Activated CD8-positive, alpha-beta T cell treated with anti-CD3 and anti-CD28 coated beads for 36 hours (primary cell): ENCODE data around the gene ZNF225. TPM values are rescaled to one million over a fixed set of nuclear protein-coding genes. Genes with fewer than 3 reads are reported as not detected.
A peak's percentile ranks its signal among the peaks of the same experiment; 100 is the strongest.
"Not testable (repeated sequence)": the region's sequence is repeated elsewhere in the genome, so short reads cannot be mapped to it uniquely, and the experiment has no call there.

Source experiments
- ATAC-seq: fragments of 200-7000 bp; cut with Tn5 transposase; one replicate; pipeline ENCODE4 v1.10.0; 2021; ENCODE audit warnings: mild to moderate bottlenecking, moderate library complexity
- CTCF ChIA-PET: fragments of 350-600 bp; sonication (Branson Sonifier 250); formaldehyde crosslinking; loops from one replicate; lab custom pipeline; 2021; ENCODE audit warnings: antibody characterized with exemption; lab: Charles Lee
- POLR2A ChIA-PET: fragments of 350-600 bp; sonication (Branson Sonifier 250); formaldehyde crosslinking; loops from one replicate; lab custom pipeline; 2021; ENCODE audit warnings: antibody characterized with exemption; lab: Charles Lee
- DNase-seq: peaks from one replicate; pipeline ENCODE4 v3.0.0-alpha.2; 2020
- H3K27ac Mint-ChIP-seq: one replicate; pipeline ENCODE4 v1.8.0; 2021; ENCODE audit warnings: mild to moderate bottlenecking, mixed read lengths
- H3K27me3 Mint-ChIP-seq: one replicate; pipeline ENCODE4 v1.8.0; 2021; ENCODE audit warnings: mixed read lengths
- H3K36me3 Mint-ChIP-seq: one replicate; pipeline ENCODE4 v1.8.0; 2021; ENCODE audit warnings: low read depth, mixed read lengths
- H3K4me1 Mint-ChIP-seq: one replicate; pipeline ENCODE4 v1.8.0; 2021; ENCODE audit warnings: low read depth, mixed read lengths
- H3K4me3 Mint-ChIP-seq: one replicate; pipeline ENCODE4 v1.8.0; 2021; ENCODE audit warnings: mild to moderate bottlenecking, moderate library complexity, mixed read lengths
- H3K9me3 Mint-ChIP-seq: one replicate; pipeline ENCODE4 v1.8.0; 2021; ENCODE audit warnings: mixed read lengths
- intact Hi-C: fragments of 100-400 bp; cut with micrococcal nuclease; formaldehyde crosslinking; loops from one replicate; pipeline ENCODE4 v1.10.0; 2022
- total RNA-seq, 2 experiments: library from RNA; stranded (reverse); gene quantifications; one replicate each; pipeline ENCODE4 v1.2.3, GENCODE V29; 2021
- TF ChIP-seq, protein P1 (sequence below): fragments of 200-600 bp; IDR thresholded peaks from one replicate; pipeline ENCODE4 v1.8.0; 2022; ENCODE audit warnings: antibody characterized with exemption, mild to moderate bottlenecking

ZNF225 gene
- total RNA-seq, 2 experiments from 2014 or later, result 3.0 to 4.4 TPM

DNA sequence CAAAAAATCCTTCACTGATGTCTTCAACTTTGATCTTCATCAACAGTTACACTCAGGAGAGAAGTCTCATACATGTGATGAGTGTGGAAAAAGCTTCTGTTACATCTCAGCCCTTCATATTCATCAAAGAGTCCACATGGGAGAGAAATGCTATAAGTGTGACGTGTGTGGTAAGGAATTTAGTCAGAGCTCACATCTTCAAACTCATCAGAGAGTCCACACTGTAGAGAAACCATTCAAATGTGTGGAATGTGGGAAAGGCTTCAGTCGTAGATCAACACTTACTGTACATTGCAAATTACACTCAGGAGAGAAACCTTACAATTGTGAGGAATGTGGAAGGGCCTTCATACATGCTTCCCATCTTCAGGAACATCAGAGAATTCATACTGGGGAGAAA lies 43.3 kb downstream of the ZNF225 start:
- ATAC-seq (no peak), DNase-seq (no peak)
- H3K4me1 Mint-ChIP-seq, result no peaks in the 10 kb centered on the region
- POLR2A ChIA-PET, result no interaction called here
- no peak overlapping the region for H3K27ac Mint-ChIP-seq
- no peaks in the 10 kb centered on the region for H3K27me3 Mint-ChIP-seq
- TF ChIP-seq, protein P1, sequence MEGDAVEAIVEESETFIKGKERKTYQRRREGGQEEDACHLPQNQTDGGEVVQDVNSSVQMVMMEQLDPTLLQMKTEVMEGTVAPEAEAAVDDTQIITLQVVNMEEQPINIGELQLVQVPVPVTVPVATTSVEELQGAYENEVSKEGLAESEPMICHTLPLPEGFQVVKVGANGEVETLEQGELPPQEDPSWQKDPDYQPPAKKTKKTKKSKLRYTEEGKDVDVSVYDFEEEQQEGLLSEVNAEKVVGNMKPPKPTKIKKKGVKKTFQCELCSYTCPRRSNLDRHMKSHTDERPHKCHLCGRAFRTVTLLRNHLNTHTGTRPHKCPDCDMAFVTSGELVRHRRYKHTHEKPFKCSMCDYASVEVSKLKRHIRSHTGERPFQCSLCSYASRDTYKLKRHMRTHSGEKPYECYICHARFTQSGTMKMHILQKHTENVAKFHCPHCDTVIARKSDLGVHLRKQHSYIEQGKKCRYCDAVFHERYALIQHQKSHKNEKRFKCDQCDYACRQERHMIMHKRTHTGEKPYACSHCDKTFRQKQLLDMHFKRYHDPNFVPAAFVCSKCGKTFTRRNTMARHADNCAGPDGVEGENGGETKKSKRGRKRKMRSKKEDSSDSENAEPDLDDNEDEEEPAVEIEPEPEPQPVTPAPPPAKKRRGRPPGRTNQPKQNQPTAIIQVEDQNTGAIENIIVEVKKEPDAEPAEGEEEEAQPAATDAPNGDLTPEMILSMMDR, result no peak
- CTCF ChIA-PET, result no interaction called here
- intact Hi-C loops, result no loop called here
- no peak overlapping the region for H3K4me3 Mint-ChIP-seq
- peaks cover 65% of the 10 kb centered on the region for H3K36me3 Mint-ChIP-seq
- H3K9me3 Mint-ChIP-seq, result peaks cover 57% of the 10 kb centered on the region

DNA sequence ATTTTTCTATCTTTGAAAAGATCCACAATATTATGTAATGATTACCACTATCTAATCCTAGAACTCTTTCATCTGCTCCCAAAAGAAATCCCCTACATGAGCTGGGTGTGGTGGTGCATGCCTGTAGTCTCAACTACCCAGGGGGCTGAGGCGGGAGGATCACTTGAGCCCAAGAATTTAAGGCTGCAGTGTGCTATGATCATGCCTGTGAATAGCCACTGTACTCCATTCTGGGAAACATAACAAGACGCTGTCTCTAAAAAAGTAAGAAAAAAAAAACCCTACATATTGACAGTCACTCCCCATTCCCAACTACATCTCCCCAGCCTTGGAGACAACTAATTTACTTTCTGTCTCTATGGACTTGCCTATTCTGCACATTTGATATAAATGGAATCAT lies 50.6 kb downstream of the ZNF225 start:
- intact Hi-C loops, result no loop called here
- Mint-ChIP-seq H3K27me3 (no peaks in the 10 kb centered on the region), H3K4me1 (peaks cover 26% of the 10 kb centered on the region), H3K9me3 (peaks cover 42% of the 10 kb centered on the region), H3K36me3 (peaks cover 30% of the 10 kb centered on the region), H3K4me3 (no peak overlapping the region), H3K27ac (no peak overlapping the region)
- ChIA-PET POLR2A (interaction anchor here (0.6 kb wide), 1 partner anchor 325 kb away, joined by 3 read pairs; no protein-coding TSS in a partner anchor), CTCF (interaction anchor here (0.8 kb wide), 1 partner anchor 43 kb away, joined by 3 read pairs; no protein-coding TSS in a partner anchor)
- ATAC-seq, result no peak
- TF ChIP-seq, protein P1, result no peak
- DNase-seq, result no peak

DNA sequence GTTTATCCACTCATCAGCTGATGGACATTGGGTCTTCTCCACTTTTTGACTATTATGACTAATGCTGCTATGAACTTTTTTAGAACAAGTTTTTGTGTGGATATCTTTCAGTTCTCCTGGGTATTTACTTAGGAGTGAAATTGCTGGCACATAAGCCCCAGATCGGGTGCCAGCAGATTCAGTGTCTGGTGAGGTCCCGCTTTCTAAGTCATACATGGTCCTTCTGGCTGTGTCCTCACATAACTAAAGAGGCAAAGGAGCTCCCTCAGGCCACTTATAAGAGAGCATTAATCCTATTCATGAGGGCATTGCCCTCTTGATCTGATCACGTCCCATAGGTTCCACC lies 51.1 kb downstream of the ZNF225 start:
- ChIA-PET POLR2A (interaction anchor here (0.6 to 1.1 kb wide), 4 partner anchors 22 to 335 kb away, joined by 3 to 8 read pairs (median 3); no protein-coding TSS in a partner anchor), CTCF (interaction anchor here (0.8 kb wide), 1 partner anchor 43 kb away, joined by 3 read pairs; no protein-coding TSS in a partner anchor)
- DNase-seq (no peak), ATAC-seq (no peak)
- peaks cover 26% of the 10 kb centered on the region for H3K4me1 Mint-ChIP-seq
- intact Hi-C loops, result no loop called here
- peak overlapping the region; percentile 97 for H3K27ac Mint-ChIP-seq
- TF ChIP-seq, protein P1, result no peak
- H3K36me3 Mint-ChIP-seq, result peaks cover 33% of the 10 kb centered on the region
- H3K27me3 Mint-ChIP-seq, result no peaks in the 10 kb centered on the region
- peaks cover 42% of the 10 kb centered on the region for H3K9me3 Mint-ChIP-seq
- peak overlapping the region; percentile 92 for H3K4me3 Mint-ChIP-seq

DNA sequence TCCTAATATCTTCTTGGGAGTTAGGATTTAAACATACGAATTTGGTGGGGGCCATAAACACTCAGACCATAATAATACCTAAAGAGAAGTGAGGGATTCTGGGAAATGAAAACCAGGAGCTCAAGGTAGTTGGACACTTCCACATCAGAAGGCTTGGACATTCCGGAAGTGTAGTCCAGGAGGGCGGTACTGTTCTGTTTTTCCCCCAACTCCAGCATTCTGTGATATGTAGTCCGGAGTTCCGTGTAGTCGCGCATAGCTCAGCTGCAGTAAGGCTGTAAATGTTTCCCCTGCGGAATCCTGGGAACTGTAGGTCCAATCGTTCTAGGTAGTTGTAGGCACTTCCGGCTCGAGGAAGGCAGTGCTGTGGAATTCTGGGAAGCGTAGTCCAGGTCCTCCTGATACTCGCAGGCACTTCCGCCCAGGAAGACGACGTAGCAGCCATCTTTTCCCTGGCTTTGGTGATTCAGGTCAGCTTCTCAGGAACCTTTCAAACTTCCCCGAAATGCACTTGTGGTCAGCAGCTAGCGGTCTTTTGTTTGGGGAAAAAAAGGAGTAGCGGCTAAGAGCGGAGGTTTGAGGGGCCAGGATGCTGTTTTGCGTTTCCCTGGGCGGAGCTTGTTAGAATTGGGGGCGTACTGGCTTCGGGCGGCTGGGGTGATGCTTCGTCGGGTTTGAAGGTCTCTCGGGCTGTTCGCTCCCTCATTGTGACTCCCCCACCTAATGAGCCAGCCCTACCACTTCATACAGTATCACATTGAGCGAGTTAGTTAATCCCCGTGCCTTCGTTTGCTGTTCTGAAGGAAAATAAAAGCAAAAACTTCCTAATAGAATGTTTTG lies 51.7 kb downstream of the ZNF225 start, which contains the start of gene ZNF226:
TSS of gene ZNF226 (plus strand) at position 428 of the 840 bp plus-strand sequence. CDS start 4,981 bp downstream, outside the sequence.
- TF ChIP-seq, protein P1, result no peak
- Mint-ChIP-seq H3K9me3 (peaks cover 46% of the 10 kb centered on the region), H3K36me3 (peaks cover 39% of the 10 kb centered on the region), H3K4me3 (peak within 1 kb of the TSS; percentile 92), H3K27me3 (no peaks in the 10 kb centered on the region), H3K27ac (peak within 1 kb of the TSS; percentile 97), H3K4me1 (peaks cover 26% of the 10 kb centered on the region)
- ChIA-PET POLR2A (interaction anchor here (0.6 to 1.1 kb wide), 5 partner anchors 23 to 336 kb away, joined by 3 to 8 read pairs (median 3); no protein-coding TSS in a partner anchor), CTCF (interaction anchor here (0.8 to 1.4 kb wide), 2 partner anchors 42 to 70 kb away, joined by 3 to 4 read pairs; no protein-coding TSS in a partner anchor)
- ATAC-seq (peak; percentile 88), DNase-seq (peak; percentile 88)
- intact Hi-C loops, result no loop called here

DNA sequence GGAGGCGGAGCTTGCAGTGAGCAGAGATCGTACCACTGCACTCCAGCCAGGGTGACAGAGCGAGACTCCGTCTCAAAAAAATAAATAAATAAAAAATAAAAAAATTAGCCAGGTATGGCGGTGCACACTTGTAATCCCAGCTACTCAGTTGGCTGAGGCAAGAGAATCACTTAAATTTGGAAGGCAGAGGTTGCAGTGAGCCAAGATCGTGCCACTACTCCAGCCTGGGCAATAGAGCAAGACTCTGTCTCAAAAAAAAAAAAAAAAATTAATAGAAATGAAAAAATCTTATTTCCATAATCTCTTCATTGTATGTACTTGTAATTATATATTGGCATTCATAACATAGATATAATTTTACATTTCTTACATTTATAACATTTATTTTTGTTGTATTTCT lies 57.5 kb downstream of the ZNF225 start:
- peaks cover 20% of the 10 kb centered on the region for H3K4me1 Mint-ChIP-seq
- peaks cover 86% of the 10 kb centered on the region for H3K36me3 Mint-ChIP-seq
- H3K27ac Mint-ChIP-seq, POLR2A ChIA-PET, H3K4me3 Mint-ChIP-seq, intact Hi-C loops, H3K27me3 Mint-ChIP-seq, DNase-seq, ATAC-seq: not testable (repeated sequence)
- CTCF ChIA-PET, result interaction anchor here (0.7 kb wide), 2 partner anchors 9 to 25 kb away, joined by 3 read pairs; no protein-coding TSS in a partner anchor
- H3K9me3 Mint-ChIP-seq, result peaks cover 52% of the 10 kb centered on the region
